ENCODE measurements around the gene MUC5AC. TPM values are rescaled to one million over a fixed set of nuclear protein-coding genes. Genes with fewer than 3 reads are reported as not detected.

MUC5AC gene
- total RNA-seq, 4 donors from 2014 or later, result not detected

GRCh38 chr11:1231396-1232020, 73.8 kb downstream of the MUC5AC start:
- WGBS, 2 donors, result 78 to 100% methylated on average over 1 to 12 of the region's 22 CpGs
- no peaks in the 10 kb centered on the region for H3K27me3 ChIP-seq
- intact Hi-C loops (cut with DNase I), result no loop called here

GRCh38 chr11:1232021-1232882, 74.5 kb downstream of the MUC5AC start:
- intact Hi-C loops (cut with DNase I), result no loop called here
- no peak for DNase-seq
- H3K36me3 ChIP-seq, result no peaks in the 10 kb centered on the region
- H3K27ac ChIP-seq, result no peak overlapping the region
- H3K9me3 ChIP-seq, result no peaks in the 10 kb centered on the region
- H3K27me3 ChIP-seq, result no peaks in the 10 kb centered on the region
- 77 to 84% methylated on average over 5 to 32 of the region's 46 CpGs for WGBS, 2 donors
- TF ChIP-seq CTCF (IDR thresholded peaks at IDR 0.05) (no peak), POLR2A (IDR thresholded peaks at IDR 0.05) (no peak)
- no peaks in the 10 kb centered on the region for H3K4me1 ChIP-seq
- no peak overlapping the region for H3K4me3 ChIP-seq (replicated peaks in 1 of 3)

More at GRCh38 chr11:1231396-1232020, 73.8 kb downstream of the MUC5AC start:
- Histone ChIP-seq H3K36me3 (no peaks in the 10 kb centered on the region), H3K4me3 (replicated peaks in 1 of 3) (no peak overlapping the region), H3K4me1 (no peaks in the 10 kb centered on the region), H3K9me3 (no peaks in the 10 kb centered on the region), H3K27ac (no peak overlapping the region)
- no peak for DNase-seq
- TF ChIP-seq POLR2A (IDR thresholded peaks at IDR 0.05), result no peak
- TF ChIP-seq CTCF (IDR thresholded peaks at IDR 0.05), result no peak

GRCh38 chr11:1232883-1233321, 75.1 kb downstream of the MUC5AC start:
- Histone ChIP-seq H3K9me3 (no peaks in the 10 kb centered on the region), H3K4me3 (replicated peaks in 1 of 3) (no peak overlapping the region), H3K27ac (no peak overlapping the region), H3K36me3 (no peaks in the 10 kb centered on the region), H3K27me3 (no peaks in the 10 kb centered on the region), H3K4me1 (no peaks in the 10 kb centered on the region)
- intact Hi-C loops (cut with DNase I), result no loop called here
- TF ChIP-seq POLR2A (IDR thresholded peaks at IDR 0.05) (no peak), CTCF (IDR thresholded peaks at IDR 0.05) (no peak)
- WGBS, 2 donors, result 73 to 83% methylated on average over 25 to 30 of the region's 30 CpGs
- no peak for DNase-seq

- DNase-seq, result no peak
- H3K36me3 ChIP-seq, result no peaks in the 10 kb centered on the region
- WGBS, 2 donors, result 80% methylated on average over 2 of the region's 21 CpGs; no CpG with 5 or more reads in 1 of the 2 donors
Observed at GRCh38 chr11:1233351-1234053, 75.7 kb downstream of the MUC5AC start.

More at GRCh38 chr11:1233351-1234053, 75.7 kb downstream of the MUC5AC start:
- intact Hi-C loops (cut with DNase I), result no loop called here
- TF ChIP-seq POLR2A (IDR thresholded peaks at IDR 0.05) (no peak), CTCF (IDR thresholded peaks at IDR 0.05) (no peak)
- no peaks in the 10 kb centered on the region for H3K9me3 ChIP-seq
- no peaks in the 10 kb centered on the region for H3K4me1 ChIP-seq
- H3K27ac ChIP-seq, result no peak overlapping the region
- no peaks in the 10 kb centered on the region for H3K27me3 ChIP-seq
- no peak overlapping the region for H3K4me3 ChIP-seq (replicated peaks in 1 of 3)
